Activated T-cell treated with anti-CD3 and anti-CD28 coated beads for 1 hour (primary cell): Measurements from ENCODE around the gene APEH.
A peak's percentile ranks its signal among the peaks of the same experiment; 100 is the strongest.

Experiments
- DNase-seq: peaks from one replicate; pipeline ENCODE4 v3.0.0-alpha.2; 2020; ENCODE audit warnings: low read depth

APEH gene

DNA sequence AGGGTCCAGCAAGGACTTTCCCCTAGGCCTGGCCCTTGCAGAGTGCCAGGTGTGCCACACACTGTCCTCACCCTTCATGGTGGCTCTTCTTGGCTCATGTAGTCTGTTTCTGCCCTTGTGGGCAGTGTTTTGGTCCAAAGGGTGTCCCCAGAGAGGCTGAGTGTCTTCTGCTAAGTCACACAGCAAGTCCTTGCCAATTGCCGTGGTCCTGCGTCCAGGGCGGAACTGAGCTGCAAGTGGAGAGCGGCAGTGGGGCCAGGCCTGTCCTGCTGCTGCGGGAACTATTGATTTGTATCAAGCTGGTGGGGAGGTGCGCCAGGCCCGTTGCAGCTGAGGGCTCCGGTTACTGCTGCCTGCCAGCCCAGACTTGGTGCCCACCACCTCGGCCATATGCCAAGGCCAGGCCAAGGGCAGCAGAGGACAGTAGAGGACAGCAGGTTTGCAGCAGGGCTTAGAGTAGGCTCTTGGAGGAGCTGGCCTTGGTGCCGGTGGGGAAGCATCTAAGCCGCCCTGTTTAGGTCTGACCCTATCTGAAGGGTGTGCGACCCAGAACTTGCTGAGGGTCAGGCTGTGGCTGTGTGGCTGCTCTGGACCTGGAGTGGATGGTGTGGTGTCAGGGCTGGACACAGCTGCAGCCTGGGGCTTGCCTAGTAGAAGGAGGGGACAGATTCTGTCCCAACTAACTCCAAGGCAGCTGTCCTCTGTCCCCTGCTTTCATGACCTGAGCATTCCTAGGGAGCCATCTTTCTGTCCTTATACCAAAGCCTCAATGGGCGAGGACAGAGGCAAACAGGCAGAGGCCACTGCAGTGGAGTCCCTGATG is 40.8 kb downstream of the APEH start:
- no peak for DNase-seq

DNA sequence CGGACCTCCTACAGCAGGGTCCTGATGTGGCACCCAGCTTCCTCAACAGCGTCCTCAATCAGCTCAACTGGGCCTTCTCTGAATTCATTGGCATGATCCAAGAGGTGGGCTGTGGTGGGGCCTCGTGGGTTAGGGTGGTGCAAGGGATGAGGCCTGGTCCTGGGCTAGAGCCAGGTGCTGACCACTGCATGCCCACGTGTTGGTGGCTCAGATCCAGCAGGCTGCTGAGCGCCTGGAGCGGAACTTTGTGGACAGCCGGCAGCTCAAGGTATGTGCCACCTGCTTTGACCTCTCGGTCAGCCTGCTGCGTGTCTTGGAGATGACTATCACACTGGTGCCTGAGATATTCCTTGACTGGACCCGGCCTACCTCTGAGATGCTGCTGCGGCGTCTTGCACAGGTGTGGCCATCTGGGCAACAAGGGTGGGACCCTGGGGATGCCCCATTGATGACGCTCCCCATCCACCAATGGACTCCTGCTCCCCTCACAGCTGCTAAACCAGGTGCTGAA is 41.5 kb downstream of the APEH start:
- DNase-seq: no peak

DNA sequence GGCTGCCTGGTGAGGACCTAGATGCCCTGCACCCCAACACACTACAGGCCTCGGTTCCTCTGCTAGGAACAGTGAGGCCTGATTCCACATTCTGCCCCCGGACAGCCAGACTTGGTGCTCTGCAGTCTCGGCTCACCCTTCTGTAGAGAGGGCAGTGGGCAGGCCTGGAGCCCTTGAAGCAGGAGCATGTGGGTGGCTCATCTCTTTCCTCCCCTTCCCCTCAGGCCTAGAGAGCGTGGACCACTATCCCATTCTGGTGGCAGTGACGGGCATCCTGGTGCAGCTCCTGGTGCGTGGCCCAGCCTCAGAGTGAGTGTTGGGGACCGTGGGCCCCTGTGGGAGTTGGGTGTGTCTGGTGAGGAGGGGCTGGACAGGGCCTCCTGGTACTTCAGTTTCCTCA is 42.0 kb downstream of the APEH start:
- DNase-seq: no peak

DNA sequence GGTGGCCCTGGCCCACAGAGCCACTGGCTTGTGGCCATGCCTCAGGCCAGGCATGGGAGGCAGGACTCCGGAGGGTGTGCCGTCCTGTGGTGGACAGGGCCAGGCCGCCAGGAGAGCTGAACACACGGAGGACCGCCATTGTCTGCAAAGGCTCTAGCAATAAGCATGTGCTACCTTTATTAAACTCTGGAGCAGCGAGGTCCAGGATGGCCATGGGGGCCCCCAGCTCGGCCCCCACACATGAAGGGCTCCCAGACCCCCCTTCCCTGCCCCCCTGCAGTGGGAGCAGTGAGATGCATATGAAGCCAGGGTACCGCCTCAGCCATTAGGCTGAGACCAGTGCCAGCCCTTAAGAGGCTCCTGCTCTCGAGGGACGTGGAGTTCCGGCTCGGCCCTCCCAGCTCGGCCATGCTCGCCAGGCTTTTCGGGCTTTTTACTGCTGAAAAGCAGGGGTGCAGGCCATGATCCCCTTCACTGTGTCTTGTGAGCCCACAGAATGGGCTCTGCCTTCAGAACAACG is 42.6 kb downstream of the APEH start:
- no peak for DNase-seq

DNA sequence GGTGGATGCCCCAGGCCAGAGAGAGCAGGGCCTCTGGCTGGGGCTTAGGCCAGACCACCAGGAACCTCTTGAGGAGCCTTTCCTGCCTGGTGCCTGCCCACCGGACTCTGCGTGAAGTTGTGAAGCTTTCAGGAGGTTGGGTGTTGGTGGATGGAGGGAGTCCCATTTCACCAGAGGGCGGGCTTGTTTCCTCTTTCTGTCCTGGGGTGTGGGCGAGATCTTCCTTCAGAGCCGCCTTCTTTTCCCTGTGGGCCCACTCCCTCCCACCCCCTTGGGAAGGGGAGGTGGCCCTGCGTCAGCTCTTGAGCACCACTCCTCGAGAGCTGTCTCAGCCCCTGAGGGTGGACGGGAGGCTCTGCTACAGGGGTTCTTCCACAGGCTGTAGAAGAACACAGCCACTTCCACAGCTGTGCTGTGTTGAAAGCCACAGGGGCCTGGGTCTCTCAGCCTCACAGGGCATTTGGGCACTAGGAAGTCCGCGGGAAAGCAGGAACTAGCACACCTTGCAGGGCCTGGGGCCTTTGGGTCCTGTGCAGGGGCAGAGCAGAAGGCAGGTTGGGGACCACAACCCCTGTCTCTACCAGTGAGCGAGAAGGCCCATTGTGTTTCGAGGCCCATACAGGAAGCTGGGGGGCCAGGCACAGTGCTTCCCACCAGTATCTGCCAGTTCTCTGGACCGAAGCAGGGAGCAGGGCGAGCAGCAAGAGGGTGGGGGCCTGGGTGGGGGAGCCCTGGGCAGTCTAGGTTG is 43.2 kb downstream of the APEH start:
- no peak for DNase-seq

DNA sequence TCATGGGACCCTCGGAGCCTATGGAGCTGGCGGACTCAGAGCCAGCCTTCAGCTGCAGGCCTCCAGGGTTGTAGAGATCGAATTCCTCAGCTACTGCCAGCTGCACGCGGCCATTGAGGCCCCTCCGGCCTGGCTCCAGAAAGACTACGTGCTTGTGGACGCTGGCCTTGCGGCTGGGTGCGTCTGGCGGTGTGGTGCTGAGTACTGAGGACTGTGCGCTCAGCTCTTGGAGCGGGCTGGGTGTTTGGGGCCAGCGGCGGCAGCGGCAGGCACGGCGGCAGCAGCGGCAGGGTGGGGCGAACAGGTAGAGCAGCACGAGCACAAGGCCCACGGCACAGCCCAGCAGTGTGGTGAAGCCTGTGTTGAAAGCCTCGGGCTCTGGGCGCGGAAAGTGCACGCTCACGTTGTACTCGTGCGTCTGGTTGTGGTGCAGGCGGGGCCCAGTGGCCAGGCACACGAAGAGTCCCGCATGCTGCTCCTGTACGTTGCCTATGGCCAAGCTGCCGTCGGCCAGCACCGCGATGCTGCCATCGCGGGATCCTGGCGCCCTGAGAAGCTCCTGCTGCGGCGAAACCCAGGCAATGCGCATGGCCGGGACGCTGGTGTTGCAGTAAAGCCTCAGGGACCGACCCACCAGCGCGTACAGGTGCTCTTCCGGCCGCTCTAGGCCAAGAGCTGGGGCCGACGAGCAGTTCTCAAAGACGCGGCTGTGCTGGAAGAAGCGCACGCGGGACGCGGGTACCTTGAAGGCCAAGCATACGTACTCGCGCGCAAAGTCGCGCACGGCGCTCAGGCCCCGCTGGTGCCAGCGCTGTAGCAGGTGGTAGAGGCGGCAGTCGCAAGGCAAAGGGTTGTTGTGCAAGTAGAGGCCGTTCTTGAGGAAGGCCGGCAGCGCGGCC is 44.1 kb downstream of the APEH start:
- DNase-seq: no peak

DNA sequence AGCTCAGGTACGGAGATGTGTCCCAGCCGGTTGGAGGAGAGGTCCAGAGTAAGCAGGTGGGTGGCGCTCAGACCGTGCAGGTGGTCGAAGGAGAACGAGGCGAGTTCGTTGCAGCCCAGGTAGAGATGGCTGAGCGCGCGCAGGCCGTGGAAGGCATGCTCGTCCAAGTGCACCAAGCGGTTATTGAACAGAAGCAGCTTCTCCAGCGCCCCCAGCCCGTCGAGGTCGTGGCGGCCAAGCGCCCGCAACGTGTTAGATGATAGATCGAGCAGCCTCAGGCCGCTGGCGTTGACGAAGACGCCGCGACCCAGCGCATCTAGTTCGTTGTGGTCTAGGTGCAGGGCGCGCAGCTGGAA is 44.7 kb downstream of the APEH start:
- DNase-seq: no peak

DNA sequence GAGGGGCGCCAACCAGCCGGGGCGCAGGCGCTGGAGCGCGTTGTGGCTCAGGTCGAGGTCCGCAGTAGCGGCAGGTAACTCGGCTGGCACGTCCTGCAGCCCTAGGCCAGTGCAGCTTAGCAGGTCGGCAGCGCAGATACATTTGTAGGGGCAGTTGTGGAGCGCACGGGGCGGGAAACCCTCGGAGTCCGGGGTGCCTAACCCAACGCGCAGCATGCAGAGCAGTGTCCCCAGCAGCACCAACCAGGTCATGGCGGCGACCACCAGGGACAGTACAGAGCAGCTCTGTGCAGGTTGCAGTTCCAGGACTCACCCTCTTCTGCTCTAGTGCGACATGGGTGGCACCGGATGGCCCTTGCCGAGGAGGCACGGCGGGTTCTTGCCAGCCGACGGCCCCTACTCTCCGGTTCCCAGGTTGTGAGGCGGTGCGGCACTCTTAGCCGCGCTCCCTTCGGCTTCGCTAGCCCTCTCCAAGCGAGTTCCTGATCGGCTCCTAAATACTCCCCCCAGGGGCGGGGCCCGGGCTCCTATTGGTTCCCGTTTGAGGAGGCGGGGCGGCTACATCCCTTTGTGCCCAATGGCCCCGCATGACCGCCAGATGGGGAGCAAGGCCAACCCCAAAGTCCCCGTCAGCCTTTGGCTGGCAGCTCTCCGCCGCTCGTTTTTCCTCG is 45.2 kb downstream of the APEH start, which contains the start of gene AMIGO3:
Gene AMIGO3 (minus strand): TSS at position 471 of the 671 bp plus-strand sequence. CDS start 219 bp downstream, at position 252.
- peak; percentile 86 for DNase-seq

DNA sequence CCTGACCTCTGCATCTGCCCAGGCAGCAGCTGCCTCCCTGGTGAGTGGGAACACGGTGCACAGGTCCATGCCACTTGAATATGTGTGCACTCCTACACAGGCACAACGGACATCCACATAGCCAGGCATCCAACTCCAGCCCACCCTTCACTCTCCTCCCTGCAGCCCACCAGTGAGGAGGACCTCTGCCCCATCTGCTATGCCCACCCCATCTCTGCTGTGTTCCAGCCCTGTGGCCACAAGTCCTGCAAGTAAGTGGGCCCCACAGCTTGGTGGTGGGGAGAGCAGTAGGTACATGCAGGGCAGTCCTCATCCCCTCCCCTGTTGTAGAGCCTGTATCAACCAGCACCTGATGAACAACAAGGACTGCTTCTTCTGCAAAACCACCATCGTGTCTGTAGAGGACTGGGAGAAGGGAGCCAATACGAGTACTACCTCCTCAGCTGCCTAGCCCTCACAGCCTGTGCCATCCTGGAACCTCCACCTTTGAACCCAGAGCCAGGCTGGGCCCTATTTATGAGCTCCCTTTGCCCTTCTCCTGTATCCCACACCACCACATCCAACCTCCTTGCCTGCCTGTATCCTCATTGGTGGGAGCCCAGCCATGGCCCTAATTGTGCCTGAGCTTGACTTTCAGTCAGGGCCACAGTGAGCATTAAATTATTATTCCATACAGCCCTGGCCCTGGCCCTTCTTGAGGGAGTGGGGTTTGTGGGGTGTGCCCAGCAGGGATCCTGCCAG is 46.9 kb downstream of the APEH start:
- DNase-seq: no peak

DNA sequence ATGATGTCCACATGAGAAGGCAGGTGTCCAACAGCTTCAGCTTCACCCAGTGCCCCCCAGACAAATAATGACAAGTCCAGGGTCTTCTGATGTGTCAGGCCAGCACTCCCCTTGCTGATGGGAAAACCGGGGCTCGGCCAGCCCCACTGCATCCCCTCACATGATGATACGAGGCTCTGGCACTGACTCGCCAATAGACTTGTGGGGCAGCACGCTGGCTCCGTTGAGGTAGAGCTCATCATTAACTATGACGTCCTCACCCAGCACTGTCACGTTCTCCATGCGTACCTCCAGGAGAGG is 47.4 kb downstream of the APEH start:
- no peak for DNase-seq

DNA sequence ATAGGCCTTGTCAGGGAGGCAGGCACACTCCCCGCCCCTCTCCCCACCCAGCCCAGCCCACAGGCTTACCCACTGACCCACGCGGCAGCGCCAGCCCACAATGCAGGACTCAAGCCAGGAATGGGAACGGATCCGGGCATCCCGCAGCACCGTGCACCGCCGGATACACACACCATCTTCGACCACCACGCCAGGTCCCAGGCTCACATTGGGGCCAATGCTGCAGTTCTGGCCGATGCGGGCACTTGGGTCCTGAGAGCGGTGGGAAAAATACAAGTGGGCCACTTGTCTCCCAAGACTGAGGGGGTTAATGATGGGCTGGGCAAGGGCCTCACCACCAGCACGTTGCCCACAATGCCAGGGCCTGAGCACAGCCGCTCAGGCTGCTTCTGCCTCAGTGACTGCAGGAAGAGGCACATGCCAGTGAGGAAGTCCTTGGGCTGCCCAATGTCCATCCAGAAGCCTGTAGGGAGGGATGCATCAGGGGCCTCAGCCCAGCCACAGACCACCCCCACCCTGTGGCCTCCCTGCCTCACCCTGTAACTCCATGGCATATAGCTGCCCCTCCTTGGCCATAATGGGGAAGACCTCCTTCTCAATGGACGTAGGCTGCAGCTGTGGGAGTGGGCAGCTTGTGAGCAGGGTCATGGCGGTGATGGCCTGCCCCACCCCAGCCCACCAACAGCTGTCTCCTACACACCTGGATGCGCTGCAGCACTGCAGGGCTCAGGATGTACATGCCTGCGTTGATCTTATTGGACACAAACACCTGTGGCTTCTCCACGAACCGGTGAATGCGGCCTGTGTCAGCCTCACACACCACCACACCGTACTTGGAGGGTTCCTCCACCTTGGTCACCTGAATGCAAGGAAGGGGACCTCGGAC is 48.0 kb downstream of the APEH start:
- DNase-seq: no peak

DNA sequence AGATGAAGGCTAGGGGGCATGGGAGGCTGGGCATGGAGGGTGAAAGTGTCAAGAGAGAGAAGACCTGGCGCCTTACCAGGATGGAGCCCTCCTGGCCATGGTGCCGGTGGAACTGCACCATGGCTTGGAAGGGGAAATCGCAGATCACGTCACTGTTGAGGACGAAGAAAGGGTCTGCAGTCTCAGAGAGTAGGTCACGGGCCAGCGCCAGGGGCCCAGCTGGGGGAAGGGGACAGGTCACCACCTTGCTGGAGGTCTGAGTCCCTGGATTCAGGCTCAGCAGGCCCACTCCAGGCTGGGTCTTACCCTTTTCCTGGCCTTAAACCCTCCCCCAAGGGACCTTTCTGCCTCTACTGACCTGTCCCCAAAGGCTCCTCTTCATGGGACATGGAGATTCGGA is 48.7 kb downstream of the APEH start:
- no peak for DNase-seq

DNA sequence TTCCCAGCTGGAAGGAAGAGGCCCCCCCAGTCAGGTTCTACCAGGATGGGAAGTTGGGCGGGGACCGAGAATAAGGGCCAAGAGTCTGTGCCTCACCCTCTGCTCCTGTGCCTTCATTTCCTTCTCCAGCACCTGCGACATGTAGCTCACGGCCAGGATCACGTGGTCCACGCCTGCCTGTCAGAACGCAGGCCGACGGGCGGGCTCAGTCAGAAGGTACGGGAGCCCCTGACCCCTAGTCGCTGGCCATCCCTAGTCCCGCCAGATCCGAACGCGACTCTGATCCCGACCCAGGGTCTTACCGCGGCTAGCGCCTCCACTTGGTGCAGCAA is 49.1 kb downstream of the APEH start:
- DNase-seq: peak; percentile 37

DNA sequence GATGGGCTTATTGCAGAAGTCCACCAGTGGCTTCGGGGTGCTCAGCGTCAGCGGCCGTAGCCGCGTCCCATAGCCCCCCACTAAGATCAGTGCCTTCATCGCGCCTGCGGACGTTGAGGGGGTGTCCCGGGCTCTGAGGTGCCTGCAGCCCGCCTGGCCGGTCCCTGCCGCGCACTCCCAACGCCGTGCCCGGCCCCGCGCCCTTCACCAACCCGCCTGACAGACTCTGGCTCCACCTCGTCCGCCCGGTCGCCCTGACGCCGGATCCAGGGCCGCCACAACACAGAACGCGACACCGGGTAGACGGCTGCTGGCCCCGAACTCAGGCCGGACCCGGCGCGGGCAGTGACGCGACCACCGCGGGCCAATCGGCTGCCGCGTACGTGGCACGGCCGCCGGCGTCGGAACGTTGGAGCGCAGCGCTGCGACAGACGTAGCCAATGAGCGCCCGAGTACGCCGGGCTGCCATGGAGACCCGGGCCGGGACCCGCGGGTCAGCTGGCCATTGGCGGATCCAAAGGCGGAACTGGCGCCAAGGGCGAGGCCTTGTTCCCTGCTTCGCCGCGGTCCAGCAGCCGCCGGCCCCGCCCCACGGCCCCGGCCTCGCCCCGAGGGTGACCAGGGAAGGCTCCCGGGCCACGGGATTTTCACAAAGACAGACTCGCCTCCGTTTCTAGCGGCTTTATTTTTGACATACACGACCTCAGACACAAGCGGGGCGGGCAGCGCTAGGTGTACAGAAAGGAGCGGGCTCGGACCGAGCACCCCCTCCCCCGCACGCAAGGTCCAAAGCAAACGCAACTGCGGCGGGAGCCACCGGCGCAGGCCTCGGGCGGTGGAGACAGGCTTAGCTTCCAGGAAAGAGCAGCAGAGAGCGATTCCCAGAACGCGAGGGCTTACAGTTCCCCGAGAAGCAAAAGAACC is 49.7 kb downstream of the APEH start, which contains the start of gene GMPPB:
Gene GMPPB (minus strand): TSS at position 324 of the 924 bp plus-strand sequence. CDS start 225 bp downstream, at position 99.
- DNase-seq: peak; percentile 83

DNA sequence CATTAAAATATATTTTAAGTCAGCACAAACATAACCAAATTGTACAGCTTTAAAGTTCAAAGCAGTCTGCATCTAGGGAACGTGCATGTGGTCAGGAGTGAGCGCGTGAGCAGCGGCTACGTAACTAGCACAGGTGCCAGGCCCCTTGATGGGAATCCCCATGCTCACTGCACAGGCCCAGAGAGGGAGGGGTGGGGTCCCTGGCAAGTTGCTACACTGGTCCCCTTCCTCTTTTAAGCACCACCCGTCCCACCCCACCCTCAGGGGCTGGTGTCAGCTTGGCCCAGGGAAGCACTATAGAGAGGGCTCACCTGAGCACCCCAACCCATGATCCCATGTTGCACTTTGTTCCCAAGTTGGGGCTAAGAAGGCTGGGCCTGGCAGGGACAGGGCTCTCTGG is 50.4 kb downstream of the APEH start:
- no peak for DNase-seq

DNA sequence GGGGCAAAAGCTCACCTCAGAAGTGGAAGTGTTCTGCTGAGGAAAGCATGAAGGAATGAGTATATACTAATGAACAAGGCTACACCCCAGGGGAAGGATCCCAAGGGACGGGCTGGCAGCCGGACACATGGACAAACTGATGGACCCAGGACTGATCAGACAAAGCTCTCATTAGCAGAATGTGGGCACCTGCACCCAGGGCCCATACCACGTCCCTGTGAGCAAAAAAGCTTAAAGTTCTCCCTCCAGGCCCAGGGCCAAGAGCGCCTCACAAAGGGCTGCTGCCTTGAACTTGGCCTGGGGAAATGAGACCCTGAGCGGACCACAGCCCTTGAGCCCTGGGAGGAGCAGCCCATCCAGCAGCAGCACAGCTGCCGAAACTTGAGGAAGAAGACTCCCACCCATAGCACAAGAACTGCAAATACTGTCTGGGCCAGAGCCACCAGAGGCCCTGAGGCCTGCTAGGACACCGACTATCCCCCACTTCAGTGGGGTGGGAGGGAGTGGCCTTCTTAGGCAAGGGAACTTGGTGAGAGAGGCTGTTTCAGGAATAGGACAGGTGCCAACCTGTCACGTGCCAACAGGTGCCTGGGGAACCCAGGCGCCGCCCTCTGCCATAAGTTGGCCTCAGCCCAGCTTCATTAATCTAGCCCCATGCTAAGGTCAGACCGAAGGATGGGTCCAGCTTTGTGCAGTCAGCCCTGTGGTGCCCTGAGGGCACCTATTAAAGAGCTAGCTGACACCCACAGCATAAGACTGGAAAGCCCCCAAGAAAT is 51.9 kb downstream of the APEH start:
- DNase-seq: no peak

DNA sequence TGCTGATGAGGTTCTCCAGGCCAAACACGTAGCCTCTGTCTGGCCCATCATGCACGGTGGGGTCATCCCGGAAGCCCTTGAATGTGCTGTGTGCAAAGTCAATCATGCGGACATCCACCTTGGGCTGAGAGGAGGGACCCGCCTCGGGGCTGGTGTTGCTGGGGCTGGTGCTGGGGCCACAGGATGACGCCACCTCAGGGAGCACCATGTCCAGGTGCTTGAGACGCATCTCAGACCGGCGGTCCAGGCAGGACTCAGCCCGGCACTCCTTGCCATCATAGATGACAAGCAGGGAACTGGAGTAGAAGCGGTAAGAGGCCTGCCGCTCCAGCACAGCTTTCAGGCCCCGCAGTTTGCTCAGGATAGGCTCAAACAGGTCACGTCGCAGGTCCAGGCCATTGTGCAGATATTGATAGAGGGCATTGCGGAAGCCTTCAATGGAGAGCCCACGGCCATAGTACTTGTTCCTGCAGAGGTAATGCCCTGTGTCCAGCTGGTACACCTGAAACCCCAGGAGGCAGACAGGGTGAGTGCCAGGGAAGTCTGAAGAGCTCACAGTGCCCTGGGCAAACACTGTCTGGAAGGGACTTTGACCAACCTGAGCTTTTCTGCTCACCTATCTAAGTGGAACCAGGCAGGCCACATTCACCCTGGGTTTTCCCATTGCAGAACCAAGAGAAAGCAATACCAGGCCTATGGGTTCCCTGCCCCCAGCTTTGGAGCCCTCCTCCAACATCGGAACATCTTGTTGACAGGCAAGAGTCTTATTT is 53.2 kb downstream of the APEH start:
- no peak for DNase-seq
